ENCODE measurements around the gene CCDC78. TPM values are rescaled to one million over a fixed set of nuclear protein-coding genes. Genes with fewer than 3 reads are reported as not detected.

CCDC78 gene
- total and polyA plus RNA-seq, 2 of the 13 experiments (the other 11 are each of a cell fraction or from before 2014, with no cell fraction given), result 0.53 to 1.5 TPM

- TF ChIP-seq THAP8 (CRISPR knock-in tag; IDR thresholded peaks at IDR 0.05; ENCODE audit: borderline replicate concordance) (0 out of 2 replicates have a peak, but pooled peaks have one; percentile 43), ZNF484 (CRISPR knock-in tag; IDR thresholded peaks at IDR 0.05; ENCODE audit: borderline replicate concordance, low read depth) (no peak), MTA3 (CRISPR knock-in tag; IDR thresholded peaks at IDR 0.05) (no peak), NCOA2 (CRISPR knock-in tag; IDR thresholded peaks at IDR 0.05) (no peak), MLLT10 (CRISPR knock-in tag; IDR thresholded peaks at IDR 0.05) (no peak), NFIB (CRISPR knock-in tag; IDR thresholded peaks at IDR 0.05; ENCODE audit: borderline replicate concordance) (no peak), THAP11 (CRISPR knock-in tag; IDR thresholded peaks at IDR 0.05) (peak; percentile 59; the same call in 1 of the 2 replicates), ONECUT2 (CRISPR knock-in tag; IDR thresholded peaks at IDR 0.05) (no peak), HES4 (CRISPR knock-in tag; IDR thresholded peaks at IDR 0.05; ENCODE audit: borderline replicate concordance) (peak; percentile 75; the same call in 1 of the 2 replicates), AKAP8 (CRISPR knock-in tag; IDR thresholded peaks at IDR 0.05) (no peak), SALL2 (CRISPR knock-in tag; IDR thresholded peaks at IDR 0.05) (peak; percentile 0; the same call in 1 of the 2 replicates), SNRNP70 (IDR thresholded peaks at IDR 0.05; ENCODE audit: low read depth, low read length) (no peak), MLXIP (CRISPR knock-in tag; IDR thresholded peaks at IDR 0.05; ENCODE audit: borderline replicate concordance) (0 out of 2 replicates have a peak, but pooled peaks have one; percentile 34), ZNF878 (CRISPR knock-in tag; IDR thresholded peaks at IDR 0.05) (no peak), ZNF598 (CRISPR knock-in tag; IDR thresholded peaks at IDR 0.05; ENCODE audit: borderline replicate concordance) (no peak), CREM (IDR thresholded peaks at IDR 0.05) (no peak), CREM (CRISPR knock-in tag; IDR thresholded peaks at IDR 0.05) (no peak), UBTF (CRISPR knock-in tag; IDR thresholded peaks at IDR 0.05) (0 out of 2 replicates have a peak, but pooled peaks have one; percentile 4), ZNF83 (CRISPR knock-in tag; IDR thresholded peaks at IDR 0.05; ENCODE audit: borderline replicate concordance) (peak; percentile 37; the same call in 1 of the 2 replicates), SAP130 (CRISPR knock-in tag; IDR thresholded peaks at IDR 0.05; ENCODE audit: low read depth) (peak; percentile 55; the same call in 1 of the 2 replicates), ESRRA (CRISPR knock-in tag; IDR thresholded peaks at IDR 0.05; ENCODE audit: low read depth) (no peak), GATA4 (IDR thresholded peaks at IDR 0.05; ENCODE audit: borderline replicate concordance, low read depth) (no peak), ZKSCAN5 (CRISPR knock-in tag; IDR thresholded peaks at IDR 0.05) (no peak), ZNF556 (CRISPR knock-in tag; IDR thresholded peaks at IDR 0.05; ENCODE audit: borderline replicate concordance) (no peak), ZNF17 (CRISPR knock-in tag; IDR thresholded peaks at IDR 0.05) (no peak), ZNF549 (CRISPR knock-in tag; IDR thresholded peaks at IDR 0.05) (no peak)
Measured at GRCh38 chr16:679814-680624, 46.2 kb downstream of the CCDC78 start, which contains the start of gene STUB1 (continued).
